Measurements from ENCODE around the gene TBC1D1. TPM values are rescaled to one million over a fixed set of nuclear protein-coding genes. Genes with fewer than 3 reads are reported as not detected.

The TBC1D1 gene
- polyA plus RNA-seq, 6 donors from 2014 or later, result 44.3 to 89.6 (median 62.5) TPM

- Mint-ChIP-seq H3K9me3 (no peaks in the 10 kb centered on the region), H3K27me3 (no peaks in the 10 kb centered on the region), H3K4me1 (peaks cover 0 to 9% (median 4%) of the 10 kb centered on the region in 3 donors), H3K27ac (peak overlapping the region in 1 of 6 donors; percentile 34), H3K36me3 (peaks cover 7% of the 10 kb centered on the region in 2 donors), H3K4me3 (no peak overlapping the region)
- no peak for DNase-seq
- ATAC-seq (ENCODE audit: low read depth in 2 of 2), result peak; percentile 40 to 56
Observed at GRCh38 chr4:37872310-37872988, 18.4 kb upstream of the TBC1D1 start.

- H3K27me3 Mint-ChIP-seq, result no peaks in the 10 kb centered on the region
- no peak for ATAC-seq (ENCODE audit: low read depth in 2 of 2)
- no peak for DNase-seq
- H3K9me3 Mint-ChIP-seq, result no peaks in the 10 kb centered on the region
- no peaks in the 10 kb centered on the region for H3K36me3 Mint-ChIP-seq
- H3K4me3 Mint-ChIP-seq, result no peak overlapping the region
- no peak overlapping the region for H3K27ac Mint-ChIP-seq
- H3K4me1 Mint-ChIP-seq, result peaks cover 0 to 9% (median 4%) of the 10 kb centered on the region in 3 donors
Observed at GRCh38 chr4:37873386-37873785, 17.5 kb upstream of the TBC1D1 start.

GRCh38 chr4:37876156-37876555 is 14.7 kb upstream of the TBC1D1 start:
- no peak for ATAC-seq (ENCODE audit: low read depth in 2 of 2)
- no peaks in the 10 kb centered on the region for H3K27me3 Mint-ChIP-seq

GRCh38 chr4:37879365-37879764 is 11.5 kb upstream of the TBC1D1 start:
- no peak for DNase-seq
- no peaks in the 10 kb centered on the region for H3K9me3 Mint-ChIP-seq

More at GRCh38 chr4:37876156-37876555, 14.7 kb upstream of the TBC1D1 start:
- no peak overlapping the region for H3K27ac Mint-ChIP-seq
- H3K4me3 Mint-ChIP-seq, result no peak overlapping the region
- peaks cover 9 to 22% (median 14%) of the 10 kb centered on the region in 3 donors for H3K4me1 Mint-ChIP-seq
- no peaks in the 10 kb centered on the region for H3K36me3 Mint-ChIP-seq
- H3K9me3 Mint-ChIP-seq, result no peaks in the 10 kb centered on the region
- DNase-seq, result no peak

GRCh38 chr4:37881811-37882210 is 9.1 kb upstream of the TBC1D1 start:
- Mint-ChIP-seq H3K9me3 (no peaks in the 10 kb centered on the region), H3K4me3 (no peak overlapping the region), H3K27ac (no peak overlapping the region), H3K27me3 (no peaks in the 10 kb centered on the region), H3K4me1 (peaks cover 13 to 24% (median 18%) of the 10 kb centered on the region in 3 donors), H3K36me3 (no peaks in the 10 kb centered on the region)
- ATAC-seq (ENCODE audit: low read depth in 2 of 2) (no peak), DNase-seq (no peak)

More at GRCh38 chr4:37879365-37879764, 11.5 kb upstream of the TBC1D1 start:
- Mint-ChIP-seq H3K36me3 (no peaks in the 10 kb centered on the region), H3K27ac (peak overlapping the region in 3 of 6 donors; percentile 37 to 85 (median 47)), H3K4me1 (peaks cover 9 to 13% (median 10%) of the 10 kb centered on the region in 3 donors), H3K27me3 (no peaks in the 10 kb centered on the region), H3K4me3 (peak overlapping the region in 1 of 8 donors; percentile 27)
- ATAC-seq (ENCODE audit: low read depth in 2 of 2), result peak; percentile 68 to 85

- ATAC-seq (ENCODE audit: low read depth in 2 of 2) (no peak), DNase-seq (no peak)
- H3K27ac Mint-ChIP-seq, result peak overlapping the region in 1 of 6 donors; percentile 49
- no peaks in the 10 kb centered on the region for H3K27me3 Mint-ChIP-seq
- no peak overlapping the region for H3K4me3 Mint-ChIP-seq
- peaks cover 15 to 24% (median 22%) of the 10 kb centered on the region in 3 donors for H3K4me1 Mint-ChIP-seq
- H3K36me3 Mint-ChIP-seq, result no peaks in the 10 kb centered on the region
- H3K9me3 Mint-ChIP-seq, result no peaks in the 10 kb centered on the region
Observed at GRCh38 chr4:37882665-37883296, 8.1 kb upstream of the TBC1D1 start.

GRCh38 chr4:37884855-37885487 is 5.9 kb upstream of the TBC1D1 start:
- Mint-ChIP-seq H3K4me3 (peak overlapping the region in 1 of 8 donors; percentile 66), H3K9me3 (no peaks in the 10 kb centered on the region), H3K27me3 (no peaks in the 10 kb centered on the region), H3K4me1 (peaks cover 20 to 34% (median 27%) of the 10 kb centered on the region in 3 donors), H3K36me3 (no peaks in the 10 kb centered on the region), H3K27ac (peak overlapping the region in 1 of 6 donors; percentile 58)
- ATAC-seq (ENCODE audit: low read depth in 2 of 2), result no peak
- DNase-seq, result no peak

- Mint-ChIP-seq H3K27me3 (no peaks in the 10 kb centered on the region), H3K27ac (no peak overlapping the region), H3K4me3 (no peak overlapping the region), H3K36me3 (no peaks in the 10 kb centered on the region), H3K4me1 (peaks cover 24 to 38% (median 32%) of the 10 kb centered on the region in 3 donors), H3K9me3 (no peaks in the 10 kb centered on the region)
- ATAC-seq (ENCODE audit: low read depth in 2 of 2) (no peak), DNase-seq (no peak)
Observed at GRCh38 chr4:37885496-37885895, 5.4 kb upstream of the TBC1D1 start.

- ATAC-seq (ENCODE audit: low read depth in 2 of 2) (peak; percentile 27), DNase-seq (peak; percentile 53)
- Mint-ChIP-seq H3K9me3 (no peaks in the 10 kb centered on the region), H3K27me3 (no peaks in the 10 kb centered on the region), H3K36me3 (no peaks in the 10 kb centered on the region), H3K4me3 (peak overlapping the region; percentile 30 to 92 (median 76)), H3K4me1 (peaks cover 37 to 61% (median 60%) of the 10 kb centered on the region in 3 donors), H3K27ac (peak overlapping the region in 5 of 6 donors; percentile 49 to 96 (median 83))
Observed at GRCh38 chr4:37889849-37890800, 759 bp upstream of the TBC1D1 start.

- DNase-seq, result peak; percentile 80
- peaks cover 42 to 68% (median 67%) of the 10 kb centered on the region in 3 donors for H3K4me1 Mint-ChIP-seq
Observed at GRCh38 chr4:37891260-37892159, 626 bp downstream of the TBC1D1 start.

GRCh38 chr4:37892641-37893040 is 1.8 kb downstream of the TBC1D1 start:
- ATAC-seq (ENCODE audit: low read depth in 2 of 2), result peak; percentile 75
- Mint-ChIP-seq H3K4me3 (peak overlapping the region; percentile 84 to 99 (median 96)), H3K27ac (peak overlapping the region; percentile 96 to 99 (median 98)), H3K36me3 (no peaks in the 10 kb centered on the region), H3K9me3 (no peaks in the 10 kb centered on the region), H3K4me1 (peaks cover 49 to 75% (median 73%) of the 10 kb centered on the region in 3 donors), H3K27me3 (no peaks in the 10 kb centered on the region)
- DNase-seq, result peak; percentile 79

More at GRCh38 chr4:37891260-37892159, 626 bp downstream of the TBC1D1 start:
- Mint-ChIP-seq H3K9me3 (no peaks in the 10 kb centered on the region), H3K27ac (peak overlapping the region; percentile 96 to 99 (median 98)), H3K36me3 (no peaks in the 10 kb centered on the region), H3K27me3 (no peaks in the 10 kb centered on the region), H3K4me3 (peak overlapping the region; percentile 84 to 99 (median 96))
- peak; percentile 34 to 37 for ATAC-seq (ENCODE audit: low read depth in 2 of 2)

GRCh38 chr4:37893164-37893563 is 2.3 kb downstream of the TBC1D1 start:
- DNase-seq (no peak), ATAC-seq (ENCODE audit: low read depth in 2 of 2) (no peak)
- H3K27me3 Mint-ChIP-seq, result no peaks in the 10 kb centered on the region
- H3K9me3 Mint-ChIP-seq, result no peaks in the 10 kb centered on the region
- H3K27ac Mint-ChIP-seq, result peak overlapping the region; percentile 96 to 99 (median 98)
- no peaks in the 10 kb centered on the region for H3K36me3 Mint-ChIP-seq
- peak overlapping the region; percentile 84 to 99 (median 96) for H3K4me3 Mint-ChIP-seq
- peaks cover 46 to 74% (median 69%) of the 10 kb centered on the region in 3 donors for H3K4me1 Mint-ChIP-seq

Measured in naive B cell (primary cell).